Muscle layer of duodenum (tissue), 2 donors: ENCODE measurements around the gene BHLHA15.

Experiments
- H3K27ac ChIP-seq: one replicate; pipeline ENCODE4 v1.7.0; 2013; ENCODE audit warnings: mild to moderate bottlenecking, low read length
- H3K27me3 ChIP-seq: one replicate; pipeline ENCODE4 v1.7.0; 2013; ENCODE audit warnings: low read depth, mild to moderate bottlenecking, control low read depth, low read length
- H3K36me3 ChIP-seq, 2 donors: one replicate each; pipeline ENCODE4 v1.7.0; 2013; ENCODE audit warnings: low read length in 2 of 2, control low read depth in 1 of 2, mild to moderate bottlenecking in 1 of 2; ENCODE audit not compliant: insufficient read depth in 2 of 2, control insufficient read depth in 1 of 2
- H3K4me1 ChIP-seq, 2 donors: one replicate each; pipeline ENCODE4 v1.7.0; 2013; ENCODE audit warnings: low read length in 2 of 2, mild to moderate bottlenecking in 2 of 2, control low read depth in 1 of 2, moderate library complexity in 1 of 2; ENCODE audit not compliant: insufficient read depth in 2 of 2, control insufficient read depth in 1 of 2
- H3K4me3 ChIP-seq, 2 donors: one replicate each; pipeline ENCODE4 v1.7.0; 2013; ENCODE audit warnings: low read length in 2 of 2, low read depth in 1 of 2, mild to moderate bottlenecking in 1 of 2
- H3K9me3 ChIP-seq, 2 donors: one replicate each; pipeline ENCODE4 v1.7.0; 2013; ENCODE audit warnings: low read length in 2 of 2, control low read depth in 1 of 2, mild to moderate bottlenecking in 1 of 2; ENCODE audit not compliant: control insufficient read depth in 1 of 2
- donor health status: healthy.

Gene BHLHA15

DNA sequence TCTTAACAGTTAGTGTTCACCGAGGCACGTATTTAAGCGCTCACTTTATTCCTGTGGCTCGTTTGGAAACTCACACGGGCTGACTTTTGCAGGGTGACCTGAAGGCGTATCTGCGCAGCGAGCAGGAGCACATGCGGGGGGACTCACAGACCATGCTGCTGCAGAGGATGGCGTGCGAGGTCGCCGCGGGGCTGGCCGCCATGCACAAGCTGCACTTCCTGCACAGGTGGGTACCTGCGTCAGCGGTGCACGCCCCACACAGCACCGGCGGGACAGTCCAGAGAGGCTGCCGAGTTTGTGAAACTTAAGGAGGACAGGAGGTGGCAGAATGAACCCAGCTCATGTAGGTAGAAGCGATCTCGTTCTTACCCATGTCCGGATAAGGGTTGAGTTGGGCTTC is 39.8 kb upstream of the BHLHA15 start:
- Histone ChIP-seq H3K4me1 (peaks cover 0 to 11% of the 10 kb centered on the region in 2 donors), H3K36me3 (peaks cover 0 to 27% of the 10 kb centered on the region in 2 donors), H3K9me3 (no peaks in the 10 kb centered on the region), H3K4me3 (no peak overlapping the region), H3K27ac (no peak overlapping the region), H3K27me3 (no peaks in the 10 kb centered on the region)

DNA sequence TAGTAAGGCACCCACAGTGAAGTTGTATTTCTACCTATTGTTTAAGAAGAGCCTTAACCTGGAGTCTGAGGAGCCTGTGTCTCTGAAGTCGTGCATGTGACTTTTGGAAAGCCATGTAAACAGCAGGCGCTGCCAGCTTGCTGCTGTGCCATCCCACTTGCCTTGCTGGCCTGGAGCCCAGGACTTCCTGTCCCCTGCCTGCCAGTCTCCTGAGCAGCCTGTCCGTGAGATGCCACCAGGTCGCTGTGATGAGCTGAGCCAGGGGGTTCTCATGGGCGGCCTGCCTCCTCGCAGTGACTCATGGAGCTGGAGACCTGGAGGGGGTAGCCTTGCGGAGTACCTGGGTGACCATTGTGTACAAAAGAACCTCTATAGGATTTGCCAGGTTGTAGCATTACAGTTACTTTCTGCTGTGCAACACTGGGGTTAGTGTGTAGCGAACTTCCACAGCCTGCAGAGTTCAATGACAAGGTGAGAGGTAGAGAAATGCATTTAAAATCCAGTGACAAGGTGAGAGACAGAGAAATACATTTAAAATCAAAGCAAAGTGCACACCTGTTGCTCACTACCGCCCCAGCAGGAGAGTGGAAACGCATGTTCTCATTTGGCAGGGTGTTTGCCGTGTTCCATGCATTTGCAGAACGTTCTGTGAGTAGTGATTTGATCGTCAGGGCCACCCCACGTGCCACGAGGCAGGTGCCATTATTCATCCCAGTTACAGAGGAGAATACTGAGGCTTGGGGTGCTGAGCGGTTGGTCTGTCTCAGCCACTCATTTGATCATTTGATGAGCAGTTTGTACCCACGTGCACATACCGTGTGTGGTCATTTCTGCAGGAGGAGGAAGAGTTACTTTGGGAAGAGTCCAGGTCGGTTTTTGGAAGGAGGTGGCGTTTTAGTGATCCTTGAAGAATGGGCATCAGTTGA is 36.6 kb upstream of the BHLHA15 start:
- Histone ChIP-seq H3K36me3 (peaks cover 0 to 35% of the 10 kb centered on the region in 2 donors), H3K27ac (no peak overlapping the region)

DNA sequence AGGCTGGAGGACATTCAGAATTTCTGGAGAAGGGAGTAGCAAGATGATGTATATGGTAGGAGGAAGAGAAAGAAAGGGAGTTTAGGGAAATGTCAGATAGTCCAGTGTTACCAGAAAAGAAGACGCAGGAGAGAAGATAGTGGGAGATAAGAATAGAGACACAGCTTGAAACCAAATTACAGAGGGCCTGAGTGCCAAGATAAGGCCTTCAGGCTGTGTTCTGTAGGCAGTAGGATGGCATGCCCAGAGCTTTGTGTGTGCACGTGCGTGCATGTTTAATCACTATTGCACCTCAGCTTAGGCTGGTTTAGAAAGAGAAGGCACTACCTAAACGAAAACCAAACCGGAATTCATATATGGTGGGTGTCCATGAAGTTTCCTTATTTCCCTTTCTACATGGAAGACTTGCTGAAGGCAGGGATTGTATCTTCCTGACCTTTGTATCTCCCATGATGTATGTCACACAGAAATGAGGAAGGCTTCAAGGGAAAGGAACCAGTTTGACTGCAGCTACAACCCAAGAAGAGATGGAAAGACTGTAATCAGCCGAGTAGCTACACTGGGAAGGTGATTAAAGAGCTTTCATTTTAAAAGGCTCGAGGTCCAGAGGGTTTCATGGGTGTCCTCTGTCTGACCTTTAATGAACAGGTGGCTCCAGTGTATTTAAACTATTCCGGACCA is 35.8 kb upstream of the BHLHA15 start:
- no peaks in the 10 kb centered on the region for H3K27me3 ChIP-seq
- H3K36me3 ChIP-seq = peaks cover 0 to 35% of the 10 kb centered on the region in 2 donors
- no peak overlapping the region for H3K27ac ChIP-seq
- H3K4me3 ChIP-seq = no peak overlapping the region
- H3K4me1 ChIP-seq = no peaks in the 10 kb centered on the region
- H3K9me3 ChIP-seq = no peaks in the 10 kb centered on the region

More for the DNA sequence above, 36.6 kb upstream of the BHLHA15 start:
- no peak overlapping the region for H3K4me3 ChIP-seq
- no peaks in the 10 kb centered on the region for H3K9me3 ChIP-seq
- peaks cover 0 to 4% of the 10 kb centered on the region in 2 donors for H3K4me1 ChIP-seq
- no peaks in the 10 kb centered on the region for H3K27me3 ChIP-seq

DNA sequence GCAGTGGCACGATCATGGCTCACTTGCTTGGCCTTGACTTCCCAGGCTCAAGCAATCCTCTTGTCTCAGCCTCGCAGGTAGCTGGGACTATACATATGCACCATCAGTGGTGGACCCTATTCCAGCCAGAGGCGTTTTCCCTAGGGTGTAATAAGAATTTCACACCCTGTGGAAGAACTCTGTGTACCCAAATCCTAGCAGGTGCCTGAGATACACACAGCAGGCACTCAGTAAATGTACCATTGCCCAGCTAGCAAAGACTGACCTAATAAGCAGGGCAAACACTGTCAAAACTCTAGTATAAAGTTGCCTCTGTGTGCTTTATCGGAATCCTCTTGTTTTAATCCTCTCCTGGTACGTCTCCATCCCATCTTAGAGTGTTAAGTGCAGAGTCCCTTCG is 33.7 kb upstream of the BHLHA15 start:
- Histone ChIP-seq H3K27ac (no peak overlapping the region), H3K27me3 (no peaks in the 10 kb centered on the region), H3K9me3 (no peaks in the 10 kb centered on the region), H3K4me3 (no peak overlapping the region), H3K4me1 (no peaks in the 10 kb centered on the region), H3K36me3 (peaks cover 0 to 24% of the 10 kb centered on the region in 2 donors)

DNA sequence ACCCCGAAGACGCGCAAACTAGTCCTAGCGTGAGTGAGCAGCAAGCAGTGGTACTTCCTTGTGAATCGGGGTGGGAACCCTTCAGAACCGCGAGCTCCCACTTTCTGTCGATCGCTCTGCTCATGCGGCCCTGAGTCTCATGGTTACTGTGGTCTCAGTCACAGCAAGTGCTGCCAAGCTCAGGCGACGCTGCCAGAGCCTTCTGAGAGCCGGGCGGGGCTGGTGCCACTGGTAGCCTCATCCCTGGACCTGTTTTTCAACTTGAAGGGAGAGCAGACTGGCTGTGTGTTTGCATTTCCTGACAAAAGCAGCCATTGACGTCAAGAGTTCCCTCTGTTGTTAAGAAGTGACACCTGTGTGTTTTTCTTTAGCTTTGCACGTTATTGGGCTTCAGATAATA is 32.9 kb upstream of the BHLHA15 start:
- Histone ChIP-seq H3K36me3 (peaks cover 0 to 24% of the 10 kb centered on the region in 2 donors), H3K4me1 (no peaks in the 10 kb centered on the region), H3K9me3 (no peaks in the 10 kb centered on the region), H3K27me3 (no peaks in the 10 kb centered on the region), H3K4me3 (no peak overlapping the region), H3K27ac (no peak overlapping the region)

DNA sequence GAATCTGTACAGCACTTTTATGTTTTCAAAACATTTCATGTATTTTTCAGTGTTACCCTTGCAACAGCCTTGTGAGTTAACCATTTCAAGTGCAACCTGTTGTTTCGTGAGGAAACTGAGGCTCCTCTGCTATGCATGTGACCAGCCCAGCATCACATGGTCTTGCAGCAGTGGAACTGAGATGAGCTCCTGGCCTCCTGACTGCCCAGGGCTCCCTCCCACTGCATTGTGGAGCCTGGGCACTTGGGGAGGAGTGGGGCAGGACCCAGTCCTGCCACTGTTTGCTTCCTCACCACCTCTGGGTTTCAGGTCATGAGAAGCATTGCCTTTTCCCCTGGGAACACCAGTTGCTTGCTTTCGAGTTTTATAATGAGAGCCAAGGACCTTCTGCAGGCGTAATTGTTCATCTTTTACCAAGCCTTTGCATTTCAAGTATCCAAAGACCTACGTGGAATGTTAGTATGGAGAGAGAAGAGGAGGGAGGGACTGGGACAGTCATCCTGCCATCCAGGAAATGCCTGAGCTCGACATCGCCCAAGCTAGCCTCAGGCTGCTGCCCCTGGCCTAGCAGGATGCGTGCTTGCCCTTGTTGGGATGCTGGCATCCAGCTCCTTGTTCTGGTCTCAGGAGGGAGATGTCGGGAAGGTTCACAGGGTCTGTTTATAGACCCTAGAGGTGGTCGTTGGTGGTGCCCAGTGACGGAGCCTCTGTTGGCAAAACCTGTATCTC is 32.3 kb upstream of the BHLHA15 start:
- Histone ChIP-seq H3K27me3 (no peaks in the 10 kb centered on the region), H3K27ac (no peak overlapping the region), H3K4me3 (no peak overlapping the region), H3K9me3 (no peaks in the 10 kb centered on the region), H3K4me1 (no peaks in the 10 kb centered on the region), H3K36me3 (peaks cover 0 to 24% of the 10 kb centered on the region in 2 donors)

DNA sequence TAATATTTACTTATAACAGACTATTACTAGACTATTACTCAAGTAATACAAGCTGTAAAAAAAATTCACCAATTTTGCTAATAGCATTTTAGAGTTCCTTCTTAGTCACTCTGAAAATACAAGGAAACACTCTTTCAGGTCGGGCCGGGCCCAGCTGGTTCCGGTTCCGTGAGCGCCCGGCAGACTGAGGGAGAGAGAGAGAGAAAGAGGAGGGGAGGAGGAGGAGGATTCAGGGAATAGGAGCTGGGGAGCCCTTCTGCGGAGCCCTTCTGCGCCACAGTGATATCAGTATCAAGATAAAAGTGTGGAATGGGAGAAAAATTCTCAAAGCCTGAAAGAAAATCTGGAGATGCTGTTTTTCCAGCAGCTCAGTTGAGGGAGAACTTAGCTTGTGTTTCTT is 30.5 kb upstream of the BHLHA15 start:
- Histone ChIP-seq H3K36me3 (peaks cover 0 to 11% of the 10 kb centered on the region in 2 donors), H3K9me3 (no peaks in the 10 kb centered on the region), H3K4me1 (no peaks in the 10 kb centered on the region), H3K4me3 (no peak overlapping the region), H3K27me3 (no peaks in the 10 kb centered on the region), H3K27ac (no peak overlapping the region)

DNA sequence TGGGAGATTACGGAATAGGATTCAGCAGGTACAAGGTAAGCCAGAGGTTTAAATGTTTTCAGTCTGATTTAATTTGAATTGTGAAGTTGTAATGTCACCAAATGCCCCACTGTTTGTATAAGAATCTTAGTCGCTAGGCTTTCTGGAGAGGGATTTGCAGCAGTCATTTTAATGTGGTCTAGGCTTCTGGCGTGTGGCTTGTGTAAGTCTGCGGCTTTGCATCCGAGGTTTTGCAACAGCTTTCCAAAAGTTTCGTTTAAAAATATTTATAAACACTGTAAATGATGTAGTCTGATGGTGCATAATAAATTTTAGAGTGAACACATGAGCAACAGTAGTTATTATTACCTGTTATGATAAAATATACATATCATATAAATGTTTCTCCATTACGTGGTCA is 26.1 kb upstream of the BHLHA15 start:
- Histone ChIP-seq H3K4me1 (no peaks in the 10 kb centered on the region), H3K27me3 (no peaks in the 10 kb centered on the region), H3K9me3 (no peaks in the 10 kb centered on the region), H3K4me3 (no peak overlapping the region), H3K27ac (no peak overlapping the region), H3K36me3 (peaks cover 0 to 19% of the 10 kb centered on the region in 2 donors)

DNA sequence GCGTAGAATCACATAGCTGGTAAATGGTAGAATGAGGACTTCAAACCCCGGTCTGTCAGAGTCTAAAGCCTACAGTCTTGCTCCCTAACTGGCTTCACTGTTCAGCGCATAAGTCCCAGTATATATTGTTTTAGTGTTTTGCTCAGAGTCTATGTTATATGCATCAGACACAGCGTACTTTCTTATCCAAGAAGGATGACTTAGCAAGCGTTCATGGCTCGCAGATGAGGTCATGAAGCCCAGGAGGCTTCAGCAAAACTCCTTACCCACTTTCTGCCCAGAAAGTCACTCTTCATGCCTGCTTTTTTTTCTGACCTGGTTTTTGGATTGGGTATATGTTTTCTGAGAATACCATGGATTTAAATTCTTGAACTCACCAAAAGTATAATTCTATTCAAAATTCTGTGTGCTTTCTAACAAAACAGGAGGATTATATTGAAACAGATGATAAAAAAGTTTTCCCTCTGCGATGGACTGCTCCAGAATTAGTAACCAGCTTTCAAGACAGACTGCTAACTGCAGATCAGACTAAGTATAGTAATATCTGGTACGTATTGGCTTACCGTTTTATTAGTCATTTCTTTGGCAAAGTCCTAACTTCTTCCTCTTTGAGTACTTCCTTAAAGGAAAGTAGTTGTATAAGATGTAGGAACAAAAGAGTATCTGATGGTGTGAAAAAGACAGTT is 24.6 kb upstream of the BHLHA15 start:
- H3K9me3 ChIP-seq = no peaks in the 10 kb centered on the region
- no peak overlapping the region for H3K4me3 ChIP-seq
- H3K27ac ChIP-seq = no peak overlapping the region
- no peaks in the 10 kb centered on the region for H3K4me1 ChIP-seq
- H3K27me3 ChIP-seq = no peaks in the 10 kb centered on the region
- H3K36me3 ChIP-seq = peaks cover 3 to 29% of the 10 kb centered on the region in 2 donors

DNA sequence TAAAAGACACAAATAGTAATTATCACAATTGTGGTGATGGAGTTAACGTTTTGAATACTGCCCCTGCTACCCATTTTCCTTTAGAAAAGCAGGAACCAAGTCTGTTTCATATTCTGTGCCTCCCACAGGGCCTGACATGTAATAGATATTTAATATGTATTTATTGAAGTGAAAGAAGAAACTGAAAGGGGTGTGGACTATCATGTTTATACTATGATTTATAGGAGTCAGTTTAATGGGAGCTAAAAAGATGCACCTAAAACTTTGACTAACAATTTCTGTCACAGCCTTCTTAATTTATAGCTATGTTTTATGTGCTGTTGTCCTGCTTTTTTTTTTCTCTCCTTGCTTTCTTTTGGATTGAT is 24.1 kb upstream of the BHLHA15 start:
- Histone ChIP-seq H3K27me3 (no peaks in the 10 kb centered on the region), H3K36me3 (peaks cover 8 to 34% of the 10 kb centered on the region in 2 donors), H3K9me3 (no peaks in the 10 kb centered on the region), H3K27ac (no peak overlapping the region), H3K4me1 (no peaks in the 10 kb centered on the region), H3K4me3 (no peak overlapping the region)

DNA sequence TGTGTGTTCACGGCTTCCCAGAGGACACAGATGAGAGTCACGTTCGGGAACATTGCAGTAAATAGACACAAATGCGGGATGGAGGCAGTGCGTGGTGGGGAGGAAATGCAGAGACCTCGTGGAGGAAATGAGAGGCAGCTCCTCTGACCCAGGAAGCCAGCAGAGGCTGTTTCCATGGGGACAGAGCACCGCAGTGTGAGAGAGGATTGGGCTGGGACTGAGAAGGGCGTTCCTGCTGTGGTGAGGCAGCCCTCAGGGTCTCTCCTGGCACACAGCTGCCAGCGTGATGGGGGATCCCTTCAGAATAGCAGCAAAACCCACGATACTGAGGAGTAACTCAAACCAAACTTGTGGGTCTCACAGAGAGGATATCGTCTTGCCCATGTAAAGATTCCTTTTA is 21.7 kb upstream of the BHLHA15 start:
- no peak overlapping the region for H3K4me3 ChIP-seq
- H3K27ac ChIP-seq = no peak overlapping the region
- no peaks in the 10 kb centered on the region for H3K27me3 ChIP-seq
- H3K36me3 ChIP-seq = peaks cover 24 to 58% of the 10 kb centered on the region in 2 donors
- no peaks in the 10 kb centered on the region for H3K9me3 ChIP-seq
- H3K4me1 ChIP-seq = no peaks in the 10 kb centered on the region
